Measurements from ENCODE around the gene ACKR2.
A peak's percentile ranks its signal among the peaks of the same experiment; 100 is the strongest.

The ACKR2 gene

GRCh38 chr3:42809202-42809601 lies at the start of gene ACKR2:
Gene ACKR2 (plus strand): TSS chr3:42809445. CDS start chr3:42864503, 55,058 bp downstream.
- no peak for DNase-seq (ENCODE audit: low spot score)

GRCh38 chr3:42762046-42762724 lies 47.1 kb upstream of the ACKR2 start:
- no peak for DNase-seq (ENCODE audit: low spot score)

GRCh38 chr3:42763021-42763420 lies 46.2 kb upstream of the ACKR2 start:
- no peak for DNase-seq (ENCODE audit: low spot score)

- no peak for DNase-seq (ENCODE audit: low spot score)
Observed at GRCh38 chr3:42764115-42764514, 45.1 kb upstream of the ACKR2 start.

- DNase-seq (ENCODE audit: low spot score): no peak
Observed at GRCh38 chr3:42764561-42765295, 44.5 kb upstream of the ACKR2 start.

- DNase-seq (ENCODE audit: low spot score): no peak
Observed at GRCh38 chr3:42769477-42770131, 39.6 kb upstream of the ACKR2 start.

- no peak for DNase-seq (ENCODE audit: low spot score)
Observed at GRCh38 chr3:42771271-42771670, 38.0 kb upstream of the ACKR2 start.

- peak; percentile 94 for DNase-seq (ENCODE audit: low spot score)
Observed at GRCh38 chr3:42772670-42773408, 36.4 kb upstream of the ACKR2 start, which contains the start of gene CCDC13. Gene CCDC13 (minus strand): TSS chr3:42773253. CDS start chr3:42758345, 14,908 bp downstream.

- no peak for DNase-seq (ENCODE audit: low spot score)
Observed at GRCh38 chr3:42773409-42773751, 35.9 kb upstream of the ACKR2 start.

- no peak for DNase-seq (ENCODE audit: low spot score)
Observed at GRCh38 chr3:42778644-42779043, 30.6 kb upstream of the ACKR2 start.

- no peak for DNase-seq (ENCODE audit: low spot score)
Observed at GRCh38 chr3:42780398-42780797, 28.8 kb upstream of the ACKR2 start.

- peak; percentile 58 for DNase-seq (ENCODE audit: low spot score)
Observed at GRCh38 chr3:42780892-42781700, 28.1 kb upstream of the ACKR2 start.

- DNase-seq (ENCODE audit: low spot score): no peak
Observed at GRCh38 chr3:42786212-42786611, 23.0 kb upstream of the ACKR2 start.

GRCh38 chr3:42786631-42787030 lies 22.6 kb upstream of the ACKR2 start:
- DNase-seq (ENCODE audit: low spot score): no peak

- no peak for DNase-seq (ENCODE audit: low spot score)
Observed at GRCh38 chr3:42790714-42791229, 18.5 kb upstream of the ACKR2 start.

- DNase-seq (ENCODE audit: low spot score): no peak
Observed at GRCh38 chr3:42795621-42796181, 13.5 kb upstream of the ACKR2 start.

- no peak for DNase-seq (ENCODE audit: low spot score)
Observed at GRCh38 chr3:42796332-42796885, 12.8 kb upstream of the ACKR2 start.

- no peak for DNase-seq (ENCODE audit: low spot score)
Observed at GRCh38 chr3:42799376-42799775, 9.9 kb upstream of the ACKR2 start.

- DNase-seq (ENCODE audit: low spot score): no peak
Observed at GRCh38 chr3:42800251-42800650, 9.0 kb upstream of the ACKR2 start.

- no peak for DNase-seq (ENCODE audit: low spot score)
Observed at GRCh38 chr3:42801048-42801620, 8.1 kb upstream of the ACKR2 start.
